ENCODE data around the gene PKHD1. TPM values are rescaled to one million over a fixed set of nuclear protein-coding genes. Genes with fewer than 3 reads are reported as not detected.
A peak's percentile ranks its signal among the peaks of the same experiment; 100 is the strongest.

Gene PKHD1
- polyA plus RNA-seq, 1 of the 3 experiments (the other 2 are of a cell fraction), result not detected

GRCh38 chr6:51805517-51805916 lies 281.9 kb downstream of the PKHD1 start (continued):
- TF ChIP-seq REST (IDR thresholded peaks at IDR 0.05; ENCODE audit: low read depth, low read length), result no peak

GRCh38 chr6:51800603-51801002 lies 286.8 kb downstream of the PKHD1 start:
- Histone ChIP-seq H3K27me3 (ENCODE audit: insufficient read depth) (no peaks in the 10 kb centered on the region), H3K36me3 (replicated peaks in 1 of 2; ENCODE audit: control insufficient read depth in 1 of 2, insufficient read depth in 2 of 2, low read length in 1 of 2) (no peaks in the 10 kb centered on the region), H3K9ac (no peak overlapping the region), H4K20me1 (ENCODE audit: insufficient read depth) (no peaks in the 10 kb centered on the region), H2AFZ (ENCODE audit: low read depth) (no peak overlapping the region), H3K4me2 (no peak overlapping the region), H3K9me2 (no peaks in the 10 kb centered on the region), H3K27ac (ENCODE audit: low read depth in 2 of 2, low read length in 1 of 2) (peak overlapping the region in 1 of 2 experiments; percentile 75; a peak in 2 of 4 replicates), H3K9me3 (no peaks in the 10 kb centered on the region), H3K4me3 (ENCODE audit: low read depth in 2 of 2, low read length in 1 of 2) (no peak overlapping the region), H3K4me1 (ENCODE audit: control insufficient read depth in 1 of 2, insufficient read depth in 2 of 2, low read depth in 1 of 2, low read length in 1 of 2) (peaks cover 0 to 7% of the 10 kb centered on the region in 2 experiments; a peak in 2 of 4 replicates), H3K79me2 (ENCODE audit: insufficient read depth) (no peaks in the 10 kb centered on the region), H3F3A (replicated peaks; ENCODE audit: insufficient read depth) (no peaks in the 10 kb centered on the region)
- ChIA-PET CTCF (interaction anchor here (1.0 to 1.4 kb wide), 3 partner anchors 9 to 13 kb away, joined by 3 to 5 read pairs (median 3); no protein-coding TSS in a partner anchor), POLR2A (no interaction called here)
- TF ChIP-seq FOXM1 (IDR thresholded peaks at IDR 0.05; ENCODE audit: low read depth) (no peak), CHD2 (IDR thresholded peaks at IDR 0.05; ENCODE audit: low read length, partially characterized antibody) (no peak), GATA2 (CRISPR knock-in tag; IDR thresholded peaks at IDR 0.05) (no peak), FOSL2 (IDR thresholded peaks at IDR 0.05; ENCODE audit: borderline replicate concordance, low read depth) (no peak), RXRA (IDR thresholded peaks at IDR 0.05; ENCODE audit: borderline replicate concordance, low read depth) (no peak), EZH2phosphoT487 (IDR thresholded peaks at IDR 0.05; ENCODE audit: borderline replicate concordance, low read depth) (no peak), MXI1 (IDR thresholded peaks at IDR 0.05; ENCODE audit: low read depth, low read length) (no peak), YY1 (IDR thresholded peaks at IDR 0.05; ENCODE audit: low read depth) (no peak)
- no peak for DNase-seq

DNA sequence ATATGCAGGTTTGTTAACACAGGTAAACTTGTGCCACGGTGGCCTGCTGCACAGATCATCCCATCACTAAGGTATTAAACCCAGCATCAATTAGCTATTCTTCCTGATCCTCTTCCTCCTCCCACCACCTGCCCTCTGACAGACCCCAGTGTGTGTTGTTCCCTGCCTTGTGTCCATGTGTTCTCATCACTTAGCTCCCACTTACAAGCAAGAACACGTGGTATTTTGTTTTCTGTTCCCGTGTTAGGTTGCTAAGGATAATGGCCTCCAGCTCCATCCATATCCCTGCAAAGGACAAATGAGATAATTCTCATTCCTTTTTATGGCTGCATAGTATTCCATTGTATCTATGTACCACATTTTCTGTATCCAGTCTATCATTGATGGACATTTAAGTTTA lies 294.0 kb downstream of the PKHD1 start:
- H3K4me2 ChIP-seq, result no peak overlapping the region
- no peaks in the 10 kb centered on the region for H3K36me3 ChIP-seq (replicated peaks in 1 of 2; ENCODE audit: control insufficient read depth in 1 of 2, insufficient read depth in 2 of 2, low read length in 1 of 2)
- POLR2A ChIA-PET, result no interaction called here
- no peaks in the 10 kb centered on the region for H3K27me3 ChIP-seq (ENCODE audit: insufficient read depth)
- 40% methylated on average over 3 of the region's 3 CpGs for WGBS (ENCODE audit: low lambda C conversion rate)
- no peaks in the 10 kb centered on the region for H3K9me3 ChIP-seq
- H4K20me1 ChIP-seq (ENCODE audit: insufficient read depth), result no peaks in the 10 kb centered on the region
- no peak overlapping the region for H2AFZ ChIP-seq (ENCODE audit: low read depth)
- DNase-seq, result no peak
- H3K4me1 ChIP-seq (ENCODE audit: control insufficient read depth in 1 of 2, insufficient read depth in 2 of 2, low read depth in 1 of 2, low read length in 1 of 2), result no peaks in the 10 kb centered on the region
- H3K79me2 ChIP-seq (ENCODE audit: insufficient read depth), result no peaks in the 10 kb centered on the region
- no peak overlapping the region for H3K27ac ChIP-seq (ENCODE audit: low read depth in 2 of 2, low read length in 1 of 2)
- H3K9me2 ChIP-seq, result no peaks in the 10 kb centered on the region
- no peaks in the 10 kb centered on the region for H3F3A ChIP-seq (replicated peaks; ENCODE audit: insufficient read depth)
- CTCF ChIA-PET, result interaction anchor here (0.6 kb wide), 1 partner anchor 513 kb away, joined by 3 read pairs; no protein-coding TSS in a partner anchor
- H3K9ac ChIP-seq, result no peak overlapping the region
- no peak overlapping the region for H3K4me3 ChIP-seq (ENCODE audit: low read depth in 2 of 2, low read length in 1 of 2)
- no peak for TF ChIP-seq TAF1 (IDR thresholded peaks at IDR 0.05; ENCODE audit: borderline replicate concordance, low read depth, low read length)
- TF ChIP-seq NFIC (IDR thresholded peaks at IDR 0.05; ENCODE audit: borderline replicate concordance), result no peak
- no peak for TF ChIP-seq TEAD4 (IDR thresholded peaks at IDR 0.05; ENCODE audit: borderline replicate concordance, insufficient read depth)
- TF ChIP-seq USF1 (IDR thresholded peaks at IDR 0.05; ENCODE audit: borderline replicate concordance, low read depth), result no peak
- TF ChIP-seq RFX5 (IDR thresholded peaks at IDR 0.05; ENCODE audit: low read length), result no peak
- no peak for TF ChIP-seq GATA2 (CRISPR knock-in tag; IDR thresholded peaks at IDR 0.05)
- no peak for TF ChIP-seq MEF2A (IDR thresholded peaks at IDR 0.05; ENCODE audit: borderline replicate concordance, low read depth)
- no peak for TF ChIP-seq REST (IDR thresholded peaks at IDR 0.05; ENCODE audit: low read depth, low read length)
- no peak for TF ChIP-seq RXRA (IDR thresholded peaks at IDR 0.05; ENCODE audit: borderline replicate concordance, low read depth)
- no peak for TF ChIP-seq EP300 (IDR thresholded peaks at IDR 0.05; ENCODE audit: borderline replicate concordance in 1 of 2, low read depth in 1 of 2, low read length in 1 of 2)
- TF ChIP-seq TCF12 (IDR thresholded peaks at IDR 0.05), result no peak
- TF ChIP-seq GABPA (IDR thresholded peaks at IDR 0.05; ENCODE audit: low read depth), result no peak
- no peak for TF ChIP-seq YY1 (IDR thresholded peaks at IDR 0.05; ENCODE audit: low read depth)
- no peak for TF ChIP-seq JUND (IDR thresholded peaks at IDR 0.05)

Measured in SK-N-SH (cell line).